Natural killer cell (primary cell): ENCODE data around the gene TAS2R10. TPM values are rescaled to one million over a fixed set of nuclear protein-coding genes. Genes with fewer than 3 reads are reported as not detected.

Experiments
- ATAC-seq, 3 donors: fragments of 150-1000 bp in 2 of 3; fragments of 200-7000 bp in 1 of 3; cut with Tn5 transposase; 1 replicate in 1 of 3; 2 replicates in 2 of 3; pipeline ENCODE4 v1.10.0; 2021; ENCODE audit warnings: mild to moderate bottlenecking in 2 of 3, moderate library complexity in 2 of 3
- DNase-seq, 2 donors: peaks; one replicate each; pipeline versions ENCODE4 v3.0.0 to v3.0.0-alpha.2; 2013 to 2021; ENCODE audit warnings: mixed read lengths in 1 of 2
- H3K27ac ChIP-seq: one replicate; pipeline ENCODE4 v1.5.1; 2013; ENCODE audit warnings: mild to moderate bottlenecking, low read length
- H3K27me3 ChIP-seq: one replicate; pipeline ENCODE4 v1.6.1; 2013; ENCODE audit warnings: low read length; ENCODE audit not compliant: control insufficient read depth, insufficient read depth
- H3K36me3 ChIP-seq: one replicate; pipeline ENCODE4 v1.6.1; 2013; ENCODE audit warnings: low read length; ENCODE audit not compliant: control insufficient read depth, insufficient read depth
- H3K4me1 ChIP-seq: one replicate; pipeline ENCODE4 v1.6.1; 2013; ENCODE audit warnings: low read length; ENCODE audit not compliant: control insufficient read depth, insufficient read depth
- H3K4me3 ChIP-seq: one replicate; pipeline ENCODE4 v1.5.1; 2013; ENCODE audit warnings: low read length
- H3K9me3 ChIP-seq: one replicate; pipeline ENCODE4 v1.6.1; 2013; ENCODE audit warnings: low read length; ENCODE audit not compliant: control insufficient read depth, insufficient read depth
- H3K27ac Mint-ChIP-seq, 2 donors: one replicate each; pipeline ENCODE4 v1.8.0; 2022; ENCODE audit warnings: mild to moderate bottlenecking in 2 of 2, mixed read lengths in 2 of 2, moderate library complexity in 1 of 2
- H3K27me3 Mint-ChIP-seq, 2 donors: one replicate each; pipeline ENCODE4 v1.8.0; 2022; ENCODE audit warnings: low read depth in 2 of 2, mixed read lengths in 2 of 2
- H3K36me3 Mint-ChIP-seq: one replicate; pipeline ENCODE4 v1.8.0; 2022; ENCODE audit warnings: mixed read lengths
- H3K4me1 Mint-ChIP-seq, 2 donors: one replicate each; pipeline ENCODE4 v1.8.0; 2022; ENCODE audit warnings: mixed read lengths in 2 of 2
- H3K4me3 Mint-ChIP-seq: one replicate; pipeline ENCODE4 v1.8.0; 2022; ENCODE audit warnings: mild to moderate bottlenecking, moderate library complexity, mixed read lengths
- H3K9me3 Mint-ChIP-seq, 2 donors: one replicate each; pipeline ENCODE4 v1.8.0; 2022; ENCODE audit warnings: mixed read lengths in 2 of 2
- CTCF ChIP-seq: fragments of 200-600 bp; IDR thresholded peaks from one replicate; pipeline ENCODE4 v1.8.0; 2022; ENCODE audit warnings: antibody characterized with exemption
- WGBS: methylation state at CpG from one replicate; pipeline ENCODE4 v1.1.7; 2013; ENCODE audit warnings: missing lambda C conversion rate; ENCODE audit not compliant: insufficient coverage; 5-methylcytosine and 5-hydroxymethylcytosine counted together
- intact Hi-C: fragments of 100-400 bp; cut with micrococcal nuclease; formaldehyde crosslinking; loops from one replicate; pipeline ENCODE4 v1.14.2; 2022
- total RNA-seq, 4 donors: library from RNA; stranded (reverse); fragments of 120-200 nt in 1 of 4; gene quantifications; one replicate each; pipeline versions ENCODE4 v1.2.3 to v1.2.4, GENCODE V29; 2013 to 2022

Gene TAS2R10
- total RNA-seq, 3 donors from 2014 or later (not counting 1 experiment from before 2014, with no cell fraction given), result 0.60 to 1.2 TPM; not detected in 1

GRCh38 chr12:10849425-10849878 is 23.3 kb upstream of the TAS2R10 start, which contains the start of gene PRR4:
PRR4 (minus strand) TSS chr12:10849475; CDS start chr12:10849437, 38 bp downstream.
- H3K27ac Mint-ChIP-seq, result peak within 1 kb of the TSS; percentile 45 to 77
- DNase-seq (peak in 1 of 2 donors; percentile 35), ATAC-seq (peak; percentile 60 to 82 (median 78))
- H3K4me3 Mint-ChIP-seq, result no peak within 1 kb of the TSS
- Histone ChIP-seq H3K4me3 (no peak within 1 kb of the TSS), H3K27me3 (no peaks in the 10 kb centered on the region), H3K27ac (no peak within 1 kb of the TSS), H3K4me1 (peaks cover 11% of the 10 kb centered on the region), H3K9me3 (no peaks in the 10 kb centered on the region), H3K36me3 (no peaks in the 10 kb centered on the region)
- peaks cover 6% of the 10 kb centered on the region for H3K36me3 Mint-ChIP-seq
- peaks cover 44 to 50% of the 10 kb centered on the region in 2 donors for H3K4me1 Mint-ChIP-seq
- 50% methylated on average over 4 of the region's 4 CpGs for WGBS
- no peaks in the 10 kb centered on the region for H3K9me3 Mint-ChIP-seq
- intact Hi-C loops, result no loop called here
- H3K27me3 Mint-ChIP-seq, result no peaks in the 10 kb centered on the region
- TF ChIP-seq CTCF, result no peak

- Mint-ChIP-seq H3K4me1 (peaks cover 36 to 37% of the 10 kb centered on the region in 2 donors), H3K27me3 (no peaks in the 10 kb centered on the region), H3K27ac (peak overlapping the region in 1 of 2 donors; percentile 14), H3K36me3 (peaks cover 6% of the 10 kb centered on the region), H3K4me3 (no peak overlapping the region), H3K9me3 (no peaks in the 10 kb centered on the region)
- H3K27me3 ChIP-seq, result no peaks in the 10 kb centered on the region
- intact Hi-C loops, result no loop called here
- no peaks in the 10 kb centered on the region for H3K9me3 ChIP-seq
- H3K4me1 ChIP-seq, result peaks cover 11% of the 10 kb centered on the region
- ATAC-seq, result no peak
- H3K36me3 ChIP-seq, result no peaks in the 10 kb centered on the region
- no peak for TF ChIP-seq CTCF
- no peak for DNase-seq
- no peak overlapping the region for H3K4me3 ChIP-seq
- no peak overlapping the region for H3K27ac ChIP-seq
- 50% methylated on average over 2 of the region's 2 CpGs for WGBS
Measured at GRCh38 chr12:10847744-10848143, 21.6 kb upstream of the TAS2R10 start.

GRCh38 chr12:10842862-10843261 is 16.7 kb upstream of the TAS2R10 start:
- Histone ChIP-seq H3K9me3 (no peaks in the 10 kb centered on the region), H3K4me3 (no peak overlapping the region), H3K27me3 (no peaks in the 10 kb centered on the region), H3K27ac (no peak overlapping the region), H3K36me3 (no peaks in the 10 kb centered on the region), H3K4me1 (no peaks in the 10 kb centered on the region)
- intact Hi-C loops, result no loop called here
- Mint-ChIP-seq H3K9me3 (no peaks in the 10 kb centered on the region), H3K4me1 (no peaks in the 10 kb centered on the region), H3K36me3 (peaks cover 6% of the 10 kb centered on the region), H3K27ac (no peak overlapping the region), H3K4me3 (no peak overlapping the region), H3K27me3 (no peaks in the 10 kb centered on the region)
- WGBS, result 100% methylated on average over 2 of the region's 2 CpGs
- no peak for ATAC-seq
- TF ChIP-seq CTCF, result no peak
- DNase-seq, result no peak

- no peak for TF ChIP-seq CTCF
- Mint-ChIP-seq H3K4me3 (no peak overlapping the region), H3K9me3 (no peaks in the 10 kb centered on the region), H3K27me3 (no peaks in the 10 kb centered on the region), H3K36me3 (no peaks in the 10 kb centered on the region), H3K27ac (no peak overlapping the region), H3K4me1 (no peaks in the 10 kb centered on the region)
- 95% methylated on average over 2 of the region's 3 CpGs for WGBS
- H3K4me3 ChIP-seq, result no peak overlapping the region
- H3K4me1 ChIP-seq, result no peaks in the 10 kb centered on the region
- no peaks in the 10 kb centered on the region for H3K9me3 ChIP-seq
- DNase-seq, result no peak
- intact Hi-C loops, result no loop called here
- no peaks in the 10 kb centered on the region for H3K36me3 ChIP-seq
- no peaks in the 10 kb centered on the region for H3K27me3 ChIP-seq
- no peak overlapping the region for H3K27ac ChIP-seq
- ATAC-seq, result no peak
Measured at GRCh38 chr12:10838461-10838860, 12.3 kb upstream of the TAS2R10 start.
